Left lung (tissue), 10 donors: ENCODE results near the gene IGFLR1. TPM values are rescaled to one million over a fixed set of nuclear protein-coding genes. Genes with fewer than 3 reads are reported as not detected.
A peak's percentile ranks its signal among the peaks of the same experiment; 100 is the strongest.

Experiments used
- ATAC-seq: fragments of 200-7000 bp; cut with Tn5 transposase; one replicate; pipeline ENCODE4 v1.9.1; 2020; ENCODE audit warnings: moderate library complexity
- DNase-seq, 4 donors: peaks; one replicate each; pipeline ENCODE4 v3.0.0-alpha.2; 2013 to 2020
- H3K27ac ChIP-seq, 2 donors: fragments of 200-600 bp; sonication (generic) in 1 of 2; one replicate each; pipeline versions ENCODE4 v1.5.0 to v1.8.0; 2020 to 2021
- H3K27me3 ChIP-seq, 2 donors: fragments of 200-600 bp; sonication (generic) in 1 of 2; one replicate each; pipeline versions ENCODE4 v1.5.0 to v1.8.0; 2020 to 2021
- H3K36me3 ChIP-seq, 2 donors: fragments of 200-600 bp; sonication (generic) in 1 of 2; one replicate each; pipeline versions ENCODE4 v1.5.0 to v1.8.0; 2020 to 2021
- H3K4me1 ChIP-seq, 2 donors: fragments of 200-600 bp; one replicate each; pipeline ENCODE4 v1.8.0; 2021
- H3K4me3 ChIP-seq, 2 donors: fragments of 200-600 bp; sonication (generic) in 1 of 2; one replicate each; pipeline versions ENCODE4 v1.5.0 to v1.8.0; 2020 to 2021; ENCODE audit warnings: mild to moderate bottlenecking in 1 of 2
- H3K9me3 ChIP-seq, 2 donors: fragments of 200-600 bp; sonication (generic) in 1 of 2; one replicate each; pipeline versions ENCODE4 v1.5.0 to v1.8.0; 2020 to 2021
- intact Hi-C, 2 donors: fragments of 100-400 bp; cut with DNase I; formaldehyde crosslinking; loops; one replicate each; pipeline versions ENCODE4 v1.11.2 to v1.14.2; 2022
- polyA plus RNA-seq, 6 donors: library from polyadenylated mRNA; unstranded; fragments of 120-200 nt; gene quantifications; one replicate each; pipeline ENCODE4 v1.2.1, GENCODE V29; 2013; ENCODE audit not compliant: insufficient read length in 6 of 6
- total RNA-seq, 2 donors: library from RNA; stranded (reverse); fragmentation: NEBNext Ultra II Directional; extraction: Animal tissue kit (Norgen Biotek cat#: 25700); gene quantifications; one replicate each; pipeline ENCODE4 v1.2.1, GENCODE V29; 2021
- TF ChIP-seq, protein P1 (sequence below), 2 donors: fragments of 200-600 bp; sonication (generic) in 1 of 2; IDR thresholded peaks; one replicate each; pipeline versions ENCODE4 v1.5.0 to v1.8.0; 2021; ENCODE audit warnings: antibody characterized with exemption in 2 of 2
- donor health status: DM: no; HTN: yes; CAD: no.
- donor health status: DM: no; HTN: no; CAD: no.

IGFLR1 gene
- total and polyA plus RNA-seq, 8 donors: 2.0 to 25.8 (median 5.6) TPM

GRCh38 chr19:35718345-35719041 is 23.8 kb downstream of the IGFLR1 start:
- intact Hi-C loops: no loop called here
- H3K9me3 ChIP-seq: no peaks in the 10 kb centered on the region
- peaks cover 12 to 37% of the 10 kb centered on the region in 2 donors for H3K4me1 ChIP-seq
- ATAC-seq (no peak), DNase-seq (peak in 2 of 4 donors; percentile 54 to 88)
- H3K4me3 ChIP-seq: peak overlapping the region; percentile 81 to 95
- H3K36me3 ChIP-seq: peaks cover 0 to 40% of the 10 kb centered on the region in 2 donors
- TF ChIP-seq, protein P1, sequence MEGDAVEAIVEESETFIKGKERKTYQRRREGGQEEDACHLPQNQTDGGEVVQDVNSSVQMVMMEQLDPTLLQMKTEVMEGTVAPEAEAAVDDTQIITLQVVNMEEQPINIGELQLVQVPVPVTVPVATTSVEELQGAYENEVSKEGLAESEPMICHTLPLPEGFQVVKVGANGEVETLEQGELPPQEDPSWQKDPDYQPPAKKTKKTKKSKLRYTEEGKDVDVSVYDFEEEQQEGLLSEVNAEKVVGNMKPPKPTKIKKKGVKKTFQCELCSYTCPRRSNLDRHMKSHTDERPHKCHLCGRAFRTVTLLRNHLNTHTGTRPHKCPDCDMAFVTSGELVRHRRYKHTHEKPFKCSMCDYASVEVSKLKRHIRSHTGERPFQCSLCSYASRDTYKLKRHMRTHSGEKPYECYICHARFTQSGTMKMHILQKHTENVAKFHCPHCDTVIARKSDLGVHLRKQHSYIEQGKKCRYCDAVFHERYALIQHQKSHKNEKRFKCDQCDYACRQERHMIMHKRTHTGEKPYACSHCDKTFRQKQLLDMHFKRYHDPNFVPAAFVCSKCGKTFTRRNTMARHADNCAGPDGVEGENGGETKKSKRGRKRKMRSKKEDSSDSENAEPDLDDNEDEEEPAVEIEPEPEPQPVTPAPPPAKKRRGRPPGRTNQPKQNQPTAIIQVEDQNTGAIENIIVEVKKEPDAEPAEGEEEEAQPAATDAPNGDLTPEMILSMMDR (IDR thresholded peaks at IDR 0.05): no peak
- peak overlapping the region; percentile 72 to 82 for H3K27ac ChIP-seq
- H3K27me3 ChIP-seq: no peaks in the 10 kb centered on the region

DNA sequence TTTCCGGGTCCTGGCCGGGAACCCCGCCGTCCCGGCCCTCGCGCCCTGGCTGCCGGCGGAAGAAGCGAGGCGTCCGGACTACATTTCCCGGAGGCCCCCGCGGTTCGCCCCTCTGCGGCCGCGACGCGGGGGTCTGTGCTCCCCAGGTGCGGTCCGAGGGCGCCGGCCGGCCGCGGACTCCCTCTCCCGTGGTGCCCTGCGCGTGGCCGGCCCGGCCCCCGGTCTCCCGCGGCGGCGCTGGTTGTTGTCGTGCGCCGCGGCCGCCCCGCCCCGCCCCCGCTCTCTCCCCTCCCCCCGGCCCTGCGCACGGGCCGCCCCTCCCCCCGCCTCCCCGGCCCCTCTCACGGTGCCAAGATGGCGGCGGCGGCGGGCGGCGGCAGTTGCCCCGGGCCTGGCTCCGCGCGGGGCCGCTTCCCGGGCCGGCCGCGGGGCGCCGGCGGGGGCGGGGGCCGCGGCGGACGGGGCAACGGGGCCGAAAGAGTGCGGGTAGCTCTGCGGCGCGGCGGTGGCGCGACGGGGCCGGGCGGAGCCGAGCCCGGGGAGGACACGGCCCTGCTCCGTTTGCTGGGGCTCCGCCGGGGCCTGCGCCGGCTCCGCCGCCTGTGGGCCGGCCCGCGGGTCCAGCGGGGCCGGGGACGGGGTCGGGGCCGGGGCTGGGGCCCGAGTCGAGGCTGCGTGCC is 24.4 kb downstream of the IGFLR1 start, which contains the start of gene KMT2B:
Gene KMT2B (plus strand): TSS at position 339 of the 680 bp plus-strand sequence. CDS start 16 bp downstream, at position 355.
- DNase-seq: peak in 2 of 4 donors; percentile 94 to 98
- Histone ChIP-seq H3K4me1 (peaks cover 12 to 37% of the 10 kb centered on the region in 2 donors), H3K4me3 (peak within 1 kb of the TSS; percentile 81 to 95), H3K36me3 (peaks cover 0 to 33% of the 10 kb centered on the region in 2 donors), H3K9me3 (no peaks in the 10 kb centered on the region), H3K27me3 (no peaks in the 10 kb centered on the region), H3K27ac (peak within 1 kb of the TSS; percentile 83 to 90)
- peak; percentile 69 for ATAC-seq
- intact Hi-C loops: no loop called here
- TF ChIP-seq, protein P1 (IDR thresholded peaks at IDR 0.05): no peak

GRCh38 chr19:35716801-35717664 is 25.2 kb downstream of the IGFLR1 start:
- Histone ChIP-seq H3K36me3 (peaks cover 0 to 25% of the 10 kb centered on the region in 2 donors), H3K27me3 (no peaks in the 10 kb centered on the region), H3K4me1 (peaks cover 12 to 37% of the 10 kb centered on the region in 2 donors), H3K9me3 (no peaks in the 10 kb centered on the region), H3K27ac (peak overlapping the region; percentile 83 to 90), H3K4me3 (peak overlapping the region; percentile 58 to 95)
- TF ChIP-seq, protein P1 (IDR thresholded peaks at IDR 0.05): peak; percentile 92 to 94
- DNase-seq (peak; percentile 83 to 97 (median 96)), ATAC-seq (peak; percentile 93)
- intact Hi-C loops: no loop called here

DNA sequence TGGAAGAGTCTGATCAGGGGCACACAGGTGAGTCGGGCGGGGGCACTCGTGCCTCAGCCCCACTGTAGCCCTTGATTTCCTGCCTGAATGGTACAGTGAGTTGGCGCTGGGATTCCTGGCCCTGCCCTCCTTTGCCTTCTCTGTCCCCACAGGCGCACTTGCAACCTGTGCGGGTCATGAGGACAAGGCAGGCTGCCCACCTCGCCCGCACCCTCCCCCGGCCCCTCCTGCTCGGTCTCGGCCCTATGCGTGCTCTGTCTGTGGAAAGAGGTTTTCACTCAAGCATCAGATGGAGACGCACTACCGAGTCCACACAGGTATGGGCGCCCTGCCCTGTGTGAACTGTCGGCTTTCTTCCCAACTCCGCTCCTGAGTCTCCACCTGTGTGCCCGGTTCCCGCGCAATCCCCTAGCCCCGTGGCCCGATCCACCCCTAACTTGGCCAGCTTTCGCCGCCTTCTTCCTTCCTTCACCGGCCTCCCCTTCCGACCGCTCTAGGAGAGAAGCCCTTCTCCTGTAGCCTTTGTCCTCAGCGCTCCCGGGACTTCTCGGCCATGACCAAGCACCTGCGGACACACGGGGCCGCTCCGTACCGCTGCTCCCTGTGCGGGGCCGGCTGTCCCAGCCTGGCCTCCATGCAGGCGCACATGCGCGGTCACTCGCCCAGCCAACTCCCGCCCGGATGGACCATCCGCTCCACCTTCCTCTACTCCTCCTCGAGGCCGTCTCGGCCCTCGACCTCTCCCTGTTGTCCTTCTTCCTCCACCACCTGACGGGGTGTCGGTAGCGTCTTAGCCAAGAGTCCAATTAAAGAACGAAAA is 26.1 kb downstream of the IGFLR1 start:
- intact Hi-C loops: no loop called here
- DNase-seq (peak in 2 of 4 donors; percentile 72 to 92), ATAC-seq (peak; percentile 47)
- TF ChIP-seq, protein P1 (IDR thresholded peaks at IDR 0.05): no peak
- Histone ChIP-seq H3K4me3 (peak overlapping the region; percentile 58 to 95), H3K36me3 (peaks cover 0 to 17% of the 10 kb centered on the region in 2 donors), H3K27me3 (no peaks in the 10 kb centered on the region), H3K4me1 (peaks cover 12 to 37% of the 10 kb centered on the region in 2 donors), H3K9me3 (no peaks in the 10 kb centered on the region), H3K27ac (peak overlapping the region; percentile 83 to 90)
